Stomach smooth muscle (tissue), 2 donors: Measurements from ENCODE around the gene CSF3.

Experiments
- H3K27ac ChIP-seq: one replicate; pipeline ENCODE4 v1.7.0; 2013; ENCODE audit warnings: mild to moderate bottlenecking, low read length, inconsistent platforms
- H3K27me3 ChIP-seq, 2 donors: one replicate each; pipeline ENCODE4 v1.7.0; 2013; ENCODE audit warnings: low read length in 2 of 2; ENCODE audit not compliant: insufficient read depth in 2 of 2, control insufficient read depth in 1 of 2
- H3K36me3 ChIP-seq, 2 donors: one replicate each; pipeline ENCODE4 v1.7.0; 2013; ENCODE audit warnings: low read length in 2 of 2; ENCODE audit not compliant: control insufficient read depth in 2 of 2, insufficient read depth in 2 of 2
- H3K4me1 ChIP-seq: one replicate; pipeline ENCODE4 v1.7.0; 2013; ENCODE audit warnings: low read length; ENCODE audit not compliant: control insufficient read depth, insufficient read depth
- H3K4me3 ChIP-seq, 2 donors: one replicate each; pipeline ENCODE4 v1.7.0; 2013; ENCODE audit warnings: low read length in 2 of 2
- H3K9ac ChIP-seq, 2 donors: one replicate each; pipeline ENCODE4 v1.7.0; 2013; ENCODE audit warnings: low read length in 2 of 2, mild to moderate bottlenecking in 1 of 2
- H3K9me3 ChIP-seq, 2 donors: one replicate each; pipeline ENCODE4 v1.7.0; 2013; ENCODE audit warnings: low read length in 2 of 2; ENCODE audit not compliant: control insufficient read depth in 2 of 2
- donor health status: healthy.
- donor health status: Pancreatic carcinoma.

CSF3 gene

GRCh38 chr17:39979016-39979670 lies 36.1 kb upstream of the CSF3 start:
- H3K4me3 ChIP-seq: peak overlapping the region in 1 of 2 donors; percentile 91
- H3K9me3 ChIP-seq: no peaks in the 10 kb centered on the region
- no peak overlapping the region for H3K9ac ChIP-seq
- H3K4me1 ChIP-seq: peaks cover 19% of the 10 kb centered on the region
- H3K27ac ChIP-seq: no peak overlapping the region
- H3K27me3 ChIP-seq: peaks cover 4 to 7% of the 10 kb centered on the region in 2 donors
- peaks cover 0 to 1% of the 10 kb centered on the region in 2 donors for H3K36me3 ChIP-seq

DNA sequence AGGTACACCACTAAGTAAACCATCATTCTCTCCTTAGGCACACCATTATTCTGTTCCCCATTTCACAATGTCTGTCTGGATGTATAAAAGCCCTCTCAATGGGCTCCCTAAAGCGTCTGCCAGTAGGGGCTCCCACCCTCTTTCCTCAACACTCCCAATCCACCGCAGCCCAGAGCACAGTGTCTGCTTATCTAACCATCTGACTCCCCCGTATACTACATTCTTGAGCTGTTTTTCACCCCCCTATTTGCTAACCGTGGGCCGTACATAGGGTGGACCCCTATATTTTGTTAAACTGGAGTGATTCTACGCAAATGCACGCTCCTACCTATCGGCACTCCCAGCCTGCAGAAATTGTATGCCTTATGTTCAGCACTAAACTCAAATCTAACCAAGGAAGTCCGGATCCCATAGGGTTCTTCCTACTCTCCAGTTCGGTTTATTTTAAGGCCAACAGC lies 35.3 kb upstream of the CSF3 start:
- peak overlapping the region; percentile 92 for H3K27ac ChIP-seq
- peak overlapping the region; percentile 62 to 76 for H3K9ac ChIP-seq

DNA sequence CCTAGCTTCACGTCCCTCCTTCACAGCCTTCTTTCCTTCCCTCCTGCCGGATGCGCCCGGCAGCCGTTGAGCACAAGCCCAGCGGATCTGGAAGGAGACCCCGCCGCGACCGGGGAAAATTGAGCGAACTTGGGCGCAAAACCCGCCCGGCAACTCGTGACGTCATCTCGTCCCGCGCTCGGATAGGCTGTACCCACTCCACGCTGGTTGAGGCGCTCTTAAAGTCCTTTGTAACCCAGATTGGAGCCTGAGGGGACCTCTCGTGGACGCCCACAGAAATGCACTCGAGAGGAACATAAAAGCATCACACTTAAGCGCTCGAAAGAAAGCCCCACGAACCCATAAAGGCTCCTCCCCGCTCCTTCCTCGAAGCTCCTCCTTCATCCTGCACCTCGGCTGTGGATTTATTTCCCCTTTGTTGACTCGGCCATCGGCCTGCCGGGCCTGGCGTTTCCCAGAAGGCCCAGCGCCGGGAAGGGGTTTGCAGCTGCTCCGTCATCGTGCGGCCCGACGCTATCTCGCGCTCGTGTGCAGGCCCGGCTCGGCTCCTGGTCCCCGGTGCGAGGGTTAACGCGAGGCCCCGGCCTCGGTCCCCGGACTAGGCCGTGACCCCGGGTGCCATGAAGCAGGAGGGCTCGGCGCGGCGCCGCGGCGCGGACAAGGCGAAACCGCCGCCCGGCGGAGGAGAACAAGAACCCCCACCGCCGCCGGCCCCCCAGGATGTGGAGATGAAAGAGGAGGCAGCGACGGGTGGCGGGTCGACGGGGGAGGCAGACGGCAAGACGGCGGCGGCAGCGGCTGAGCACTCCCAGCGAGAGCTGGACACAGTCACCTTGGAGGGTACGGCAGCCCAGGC lies 34.7 kb upstream of the CSF3 start, which contains the start of gene PSMD3:
Gene PSMD3 (plus strand): TSS at position 457 of the 856 bp plus-strand sequence. CDS start 164 bp downstream, at position 621.
- H3K4me1 ChIP-seq: peaks cover 23% of the 10 kb centered on the region
- peak within 1 kb of the TSS; percentile 91 to 97 for H3K4me3 ChIP-seq
- peaks cover 4% of the 10 kb centered on the region in 2 donors for H3K27me3 ChIP-seq
- peak within 1 kb of the TSS; percentile 92 for H3K27ac ChIP-seq
- no peaks in the 10 kb centered on the region for H3K9me3 ChIP-seq
- peaks cover 13 to 14% of the 10 kb centered on the region in 2 donors for H3K36me3 ChIP-seq
- H3K9ac ChIP-seq: peak within 1 kb of the TSS; percentile 92 to 98

More for the DNA sequence above, 35.3 kb upstream of the CSF3 start:
- Histone ChIP-seq H3K27me3 (peaks cover 4% of the 10 kb centered on the region in 2 donors), H3K36me3 (peaks cover 8% of the 10 kb centered on the region in 2 donors), H3K4me1 (peaks cover 19% of the 10 kb centered on the region), H3K9me3 (no peaks in the 10 kb centered on the region), H3K4me3 (peak overlapping the region; percentile 91 to 97)

GRCh38 chr17:39981207-39981741 lies 34.0 kb upstream of the CSF3 start:
- Histone ChIP-seq H3K27ac (peak overlapping the region; percentile 92), H3K4me1 (peaks cover 23% of the 10 kb centered on the region)

DNA sequence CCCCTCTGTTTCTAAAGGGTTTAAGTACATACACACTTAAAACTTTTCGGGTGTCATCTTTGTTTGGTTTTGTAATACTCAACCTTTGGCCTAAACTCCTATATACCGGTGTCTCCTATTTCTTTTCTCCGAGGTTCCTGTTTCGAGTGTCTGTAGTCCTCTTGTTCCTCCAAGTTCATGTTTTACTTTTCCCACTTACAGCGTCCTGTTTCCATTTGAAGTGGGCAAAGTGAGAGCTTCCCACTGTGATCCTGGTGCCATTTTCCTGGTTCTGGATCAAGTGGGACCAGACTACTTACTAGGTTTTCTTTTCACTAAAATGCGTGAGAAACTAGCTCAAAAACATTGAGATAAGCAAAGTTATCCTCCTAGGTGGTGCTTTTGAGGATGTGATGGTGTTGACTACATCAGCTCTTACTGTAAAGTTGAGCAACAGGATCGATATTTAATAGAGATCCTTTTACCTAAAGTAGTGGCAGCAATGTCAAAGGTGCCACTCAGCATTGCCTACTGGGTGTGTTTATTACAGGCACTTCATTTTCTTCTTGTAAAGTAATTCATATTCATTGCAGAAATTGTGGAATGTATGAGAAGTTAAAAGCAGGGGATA lies 33.4 kb upstream of the CSF3 start:
- Histone ChIP-seq H3K36me3 (peaks cover 24 to 27% of the 10 kb centered on the region in 2 donors), H3K4me1 (peaks cover 23% of the 10 kb centered on the region), H3K27me3 (peaks cover 0 to 1% of the 10 kb centered on the region in 2 donors), H3K9me3 (no peaks in the 10 kb centered on the region), H3K9ac (peak overlapping the region; percentile 92 to 98), H3K4me3 (peak overlapping the region; percentile 91 to 97), H3K27ac (peak overlapping the region; percentile 92)

More at GRCh38 chr17:39981207-39981741, 34.0 kb upstream of the CSF3 start:
- Histone ChIP-seq H3K36me3 (peaks cover 19 to 21% of the 10 kb centered on the region in 2 donors), H3K9ac (peak overlapping the region; percentile 92 to 98), H3K4me3 (peak overlapping the region; percentile 91 to 97), H3K9me3 (no peaks in the 10 kb centered on the region), H3K27me3 (peaks cover 4% of the 10 kb centered on the region in 2 donors)

GRCh38 chr17:39988206-39988810 lies 26.9 kb upstream of the CSF3 start:
- H3K9ac ChIP-seq: no peak overlapping the region
- no peak overlapping the region for H3K27ac ChIP-seq
- H3K4me3 ChIP-seq: no peak overlapping the region
- no peaks in the 10 kb centered on the region for H3K9me3 ChIP-seq
- H3K36me3 ChIP-seq: peaks cover 86 to 87% of the 10 kb centered on the region in 2 donors
- H3K27me3 ChIP-seq: no peaks in the 10 kb centered on the region
- peaks cover 4% of the 10 kb centered on the region for H3K4me1 ChIP-seq

- H3K9ac ChIP-seq: no peak overlapping the region
- peaks cover 73 to 76% of the 10 kb centered on the region in 2 donors for H3K36me3 ChIP-seq
- H3K4me1 ChIP-seq: no peaks in the 10 kb centered on the region
- H3K27ac ChIP-seq: no peak overlapping the region
- no peak overlapping the region for H3K4me3 ChIP-seq
- H3K27me3 ChIP-seq: no peaks in the 10 kb centered on the region
- no peaks in the 10 kb centered on the region for H3K9me3 ChIP-seq
Observed at GRCh38 chr17:39994448-39994847, 20.8 kb upstream of the CSF3 start.

DNA sequence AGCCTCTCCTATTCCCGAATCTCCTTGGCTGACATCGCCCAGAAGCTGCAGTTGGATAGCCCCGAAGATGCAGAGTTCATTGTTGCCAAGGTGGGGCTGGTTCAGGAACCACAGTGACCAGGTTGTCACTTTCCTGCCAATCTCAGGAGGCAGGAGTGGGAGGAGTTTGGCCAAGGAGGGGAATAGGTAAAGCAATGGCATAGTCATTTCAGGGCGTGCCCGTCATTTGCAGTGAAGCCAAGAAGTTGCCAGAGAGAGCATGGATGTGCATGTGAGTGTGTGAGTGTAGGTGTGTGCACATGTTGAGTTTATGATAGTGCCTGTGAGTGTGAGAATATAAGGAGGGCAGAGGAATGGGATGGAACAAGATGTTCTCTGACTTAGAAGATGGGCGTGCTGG lies 19.8 kb upstream of the CSF3 start:
- Histone ChIP-seq H3K36me3 (peaks cover 63 to 66% of the 10 kb centered on the region in 2 donors), H3K27me3 (no peaks in the 10 kb centered on the region), H3K27ac (no peak overlapping the region), H3K9ac (no peak overlapping the region), H3K4me1 (no peaks in the 10 kb centered on the region), H3K4me3 (no peak overlapping the region), H3K9me3 (no peaks in the 10 kb centered on the region)

- H3K36me3 ChIP-seq: peaks cover 58 to 59% of the 10 kb centered on the region in 2 donors
- H3K27ac ChIP-seq: no peak overlapping the region
- H3K9me3 ChIP-seq: no peaks in the 10 kb centered on the region
- no peaks in the 10 kb centered on the region for H3K4me1 ChIP-seq
- no peak overlapping the region for H3K4me3 ChIP-seq
- no peak overlapping the region for H3K9ac ChIP-seq
- H3K27me3 ChIP-seq: no peaks in the 10 kb centered on the region
Observed at GRCh38 chr17:39996162-39996561, 19.1 kb upstream of the CSF3 start.

GRCh38 chr17:39996800-39997199 lies 18.4 kb upstream of the CSF3 start:
- Histone ChIP-seq H3K4me3 (no peak overlapping the region), H3K9ac (no peak overlapping the region), H3K27ac (no peak overlapping the region), H3K27me3 (no peaks in the 10 kb centered on the region), H3K9me3 (no peaks in the 10 kb centered on the region), H3K36me3 (peaks cover 53 to 54% of the 10 kb centered on the region in 2 donors), H3K4me1 (no peaks in the 10 kb centered on the region)
